Activated naive CD8-positive, alpha-beta T cell treated with anti-CD3 and anti-CD28 coated beads, Interleukin-2, amount 50 U/mL, for 24 hours (primary cell): Measurements from ENCODE around the gene LRMDA.

Experiments used
- ATAC-seq: fragments of 150-1000 bp; cut with Tn5 transposase; one replicate; pipeline ENCODE4 v1.10.0; 2021
- DNase-seq: peaks from one replicate; pipeline ENCODE4 v3.0.0; 2021
- H3K27ac Mint-ChIP-seq: one replicate; pipeline ENCODE4 v1.8.0; 2021; ENCODE audit warnings: mild to moderate bottlenecking, mixed read lengths
- H3K27me3 Mint-ChIP-seq: one replicate; pipeline ENCODE4 v1.8.0; 2021; ENCODE audit warnings: mixed read lengths
- H3K36me3 Mint-ChIP-seq: one replicate; pipeline ENCODE4 v1.8.0; 2021; ENCODE audit warnings: low read depth, mixed read lengths
- H3K4me1 Mint-ChIP-seq: one replicate; pipeline ENCODE4 v1.8.0; 2021; ENCODE audit warnings: mixed read lengths
- H3K4me3 Mint-ChIP-seq: one replicate; pipeline ENCODE4 v1.8.0; 2021; ENCODE audit warnings: mild to moderate bottlenecking, moderate library complexity, mixed read lengths
- H3K9me3 Mint-ChIP-seq: one replicate; pipeline ENCODE4 v1.8.0; 2021; ENCODE audit warnings: mixed read lengths

LRMDA gene

DNA sequence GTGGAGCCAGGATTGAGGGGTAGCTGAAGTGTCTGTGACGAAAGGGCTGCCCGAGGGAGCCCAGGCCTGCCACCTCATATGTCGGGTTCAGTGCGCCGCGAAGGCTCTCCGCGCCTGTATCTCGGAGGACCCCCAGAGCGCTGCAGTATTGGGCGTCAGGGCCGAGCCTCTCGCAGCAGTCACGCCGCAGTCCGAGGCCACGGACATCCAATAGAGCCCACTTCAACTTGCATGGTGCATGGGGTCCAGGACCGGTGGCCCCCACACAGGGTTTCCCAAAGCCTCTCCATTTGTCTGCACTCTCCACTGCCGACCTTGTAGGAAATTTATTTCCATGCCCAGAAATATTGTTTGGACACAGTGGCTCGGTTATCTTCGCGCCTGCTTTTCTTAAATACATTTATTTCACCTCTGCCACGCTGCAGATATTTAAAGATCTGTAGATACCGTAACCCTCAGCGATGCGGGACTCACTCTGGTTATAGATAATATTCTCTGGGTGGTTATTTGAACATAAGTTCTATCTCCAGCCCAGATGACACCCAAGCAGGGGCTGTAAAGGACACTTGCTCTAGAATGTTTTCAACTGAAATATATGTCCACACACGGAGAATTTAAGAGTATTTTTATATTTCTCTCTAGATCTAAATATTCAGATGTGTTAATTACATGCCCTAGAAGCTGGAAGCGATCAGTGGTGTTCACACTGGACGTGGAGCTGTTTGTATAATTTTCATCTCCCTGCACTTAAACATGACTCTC, 24.8 kb upstream of the LRMDA start:
- no peak for ATAC-seq
- Mint-ChIP-seq H3K4me3 (no peak overlapping the region), H3K27me3 (peaks cover 79% of the 10 kb centered on the region)

DNA sequence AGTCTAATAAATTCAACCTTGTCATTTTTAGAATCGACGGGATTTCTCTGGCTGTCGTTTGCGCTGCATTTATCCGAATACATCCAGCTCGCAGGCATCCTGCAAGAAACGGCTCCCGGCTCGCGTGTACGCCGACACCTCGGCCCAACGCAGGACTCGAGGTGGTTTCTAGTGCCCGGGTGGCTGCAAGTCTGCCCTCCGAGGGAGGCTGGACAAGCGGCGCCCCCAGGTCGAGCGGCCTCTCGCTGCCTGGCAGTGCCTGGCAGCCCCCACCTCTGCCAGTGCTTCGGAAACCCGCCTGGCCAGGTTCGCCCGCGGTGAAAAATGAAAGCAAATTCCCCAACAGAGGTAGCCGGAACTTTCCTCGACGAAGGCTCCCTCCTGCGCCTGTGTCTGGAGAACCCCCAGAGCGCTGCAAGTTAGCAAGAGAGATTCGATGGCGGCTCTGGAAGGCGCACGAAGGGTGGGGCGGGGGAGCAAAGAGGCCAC, 24.2 kb upstream of the LRMDA start:
- no peak for DNase-seq
- Mint-ChIP-seq H3K36me3 (no peaks in the 10 kb centered on the region), H3K4me3 (peak overlapping the region; percentile 57), H3K9me3 (no peaks in the 10 kb centered on the region), H3K4me1 (peaks cover 36% of the 10 kb centered on the region), H3K27ac (no peak overlapping the region), H3K27me3 (peaks cover 78% of the 10 kb centered on the region)
- no peak for ATAC-seq

More for the DNA sequence above, 24.8 kb upstream of the LRMDA start:
- no peaks in the 10 kb centered on the region for H3K9me3 Mint-ChIP-seq
- H3K27ac Mint-ChIP-seq: no peak overlapping the region
- no peak for DNase-seq
- H3K4me1 Mint-ChIP-seq: peaks cover 36% of the 10 kb centered on the region
- H3K36me3 Mint-ChIP-seq: no peaks in the 10 kb centered on the region

GRCh38 chr10:75407713-75408508, 23.5 kb upstream of the LRMDA start:
- Mint-ChIP-seq H3K27ac (no peak overlapping the region), H3K36me3 (no peaks in the 10 kb centered on the region), H3K27me3 (peaks cover 74% of the 10 kb centered on the region), H3K4me1 (peaks cover 29% of the 10 kb centered on the region), H3K4me3 (peak overlapping the region; percentile 57), H3K9me3 (no peaks in the 10 kb centered on the region)
- DNase-seq (no peak), ATAC-seq (no peak)

DNA sequence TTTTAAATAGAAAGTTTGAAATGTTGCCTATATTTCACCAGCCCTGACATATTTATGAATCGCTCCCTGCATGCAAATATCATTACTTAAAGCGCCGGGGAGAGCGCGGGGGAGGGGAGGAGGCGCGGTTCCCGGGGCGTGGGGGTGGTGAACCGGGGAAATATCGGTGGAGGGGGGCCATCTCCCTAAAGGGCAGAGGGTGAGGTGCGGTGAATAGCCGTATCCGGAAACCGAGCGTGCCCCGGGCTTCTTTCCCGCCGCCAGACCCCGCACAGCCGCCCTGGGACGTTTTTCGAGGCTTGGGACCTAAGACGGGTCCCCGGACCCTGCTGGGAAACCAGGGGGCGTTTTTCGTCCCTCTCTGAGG, 22.9 kb upstream of the LRMDA start:
- no peak overlapping the region for H3K4me3 Mint-ChIP-seq
- H3K27me3 Mint-ChIP-seq: peaks cover 70% of the 10 kb centered on the region
- no peak for ATAC-seq
- peaks cover 24% of the 10 kb centered on the region for H3K4me1 Mint-ChIP-seq
- no peak for DNase-seq
- H3K9me3 Mint-ChIP-seq: no peaks in the 10 kb centered on the region
- no peaks in the 10 kb centered on the region for H3K36me3 Mint-ChIP-seq
- no peak overlapping the region for H3K27ac Mint-ChIP-seq

GRCh38 chr10:75408911-75409885, 22.2 kb upstream of the LRMDA start:
- Mint-ChIP-seq H3K27ac (no peak overlapping the region), H3K36me3 (no peaks in the 10 kb centered on the region), H3K9me3 (no peaks in the 10 kb centered on the region), H3K4me3 (peak overlapping the region; percentile 53), H3K4me1 (peaks cover 19% of the 10 kb centered on the region), H3K27me3 (peaks cover 66% of the 10 kb centered on the region)
- ATAC-seq (no peak), DNase-seq (peak; percentile 38)

GRCh38 chr10:75410132-75411005, 21.1 kb upstream of the LRMDA start:
- H3K27me3 Mint-ChIP-seq: peaks cover 65% of the 10 kb centered on the region
- H3K27ac Mint-ChIP-seq: no peak overlapping the region
- H3K4me1 Mint-ChIP-seq: peaks cover 19% of the 10 kb centered on the region
- ATAC-seq (no peak), DNase-seq (no peak)
- H3K36me3 Mint-ChIP-seq: no peaks in the 10 kb centered on the region
- peak overlapping the region; percentile 51 for H3K4me3 Mint-ChIP-seq
- no peaks in the 10 kb centered on the region for H3K9me3 Mint-ChIP-seq

GRCh38 chr10:75414527-75414926, 16.9 kb upstream of the LRMDA start:
- Mint-ChIP-seq H3K4me3 (no peak overlapping the region), H3K4me1 (peaks cover 6% of the 10 kb centered on the region), H3K27me3 (peaks cover 47% of the 10 kb centered on the region), H3K9me3 (no peaks in the 10 kb centered on the region), H3K36me3 (no peaks in the 10 kb centered on the region), H3K27ac (no peak overlapping the region)
- ATAC-seq (no peak), DNase-seq (no peak)

- no peaks in the 10 kb centered on the region for H3K36me3 Mint-ChIP-seq
- H3K9me3 Mint-ChIP-seq: no peaks in the 10 kb centered on the region
- DNase-seq (no peak), ATAC-seq (peak; percentile 24)
- no peak overlapping the region for H3K4me3 Mint-ChIP-seq
- H3K4me1 Mint-ChIP-seq: no peaks in the 10 kb centered on the region
- no peak overlapping the region for H3K27ac Mint-ChIP-seq
- H3K27me3 Mint-ChIP-seq: peaks cover 22% of the 10 kb centered on the region
Measured at GRCh38 chr10:75417522-75417927, 13.9 kb upstream of the LRMDA start.

GRCh38 chr10:75418293-75418692, 13.1 kb upstream of the LRMDA start:
- DNase-seq (no peak), ATAC-seq (no peak)
- Mint-ChIP-seq H3K27ac (no peak overlapping the region), H3K27me3 (peaks cover 19% of the 10 kb centered on the region), H3K9me3 (no peaks in the 10 kb centered on the region), H3K4me3 (no peak overlapping the region), H3K36me3 (no peaks in the 10 kb centered on the region), H3K4me1 (no peaks in the 10 kb centered on the region)

- Mint-ChIP-seq H3K27ac (no peak overlapping the region), H3K36me3 (no peaks in the 10 kb centered on the region), H3K4me1 (no peaks in the 10 kb centered on the region), H3K27me3 (peaks cover 19% of the 10 kb centered on the region), H3K4me3 (no peak overlapping the region), H3K9me3 (no peaks in the 10 kb centered on the region)
- ATAC-seq (no peak), DNase-seq (no peak)
Measured at GRCh38 chr10:75418712-75419111, 12.7 kb upstream of the LRMDA start.

- H3K4me3 Mint-ChIP-seq: no peak overlapping the region
- H3K4me1 Mint-ChIP-seq: no peaks in the 10 kb centered on the region
- H3K9me3 Mint-ChIP-seq: no peaks in the 10 kb centered on the region
- H3K27me3 Mint-ChIP-seq: peaks cover 5% of the 10 kb centered on the region
- no peak for ATAC-seq
- DNase-seq: no peak
- H3K27ac Mint-ChIP-seq: no peak overlapping the region
- H3K36me3 Mint-ChIP-seq: no peaks in the 10 kb centered on the region
Measured at GRCh38 chr10:75422913-75423312, 8.5 kb upstream of the LRMDA start.

DNA sequence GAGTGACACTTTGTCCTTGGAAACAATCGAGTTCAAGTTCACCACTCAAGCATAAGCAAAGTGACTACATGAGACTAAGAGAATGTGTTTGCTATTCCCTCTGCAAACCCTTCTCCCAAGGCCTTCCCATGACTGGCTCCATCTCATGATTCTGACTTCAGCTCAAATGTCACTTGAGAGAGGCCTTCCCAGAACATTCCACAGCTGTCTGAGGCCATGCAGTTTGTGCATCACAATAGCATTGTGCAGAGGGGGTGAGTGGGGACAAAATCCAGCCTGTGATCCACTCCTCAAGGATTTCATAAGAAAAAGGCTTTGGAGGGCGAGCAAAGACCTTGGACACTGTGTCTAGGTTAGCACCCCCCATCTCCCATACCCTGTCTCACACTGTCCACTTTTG, 6.9 kb upstream of the LRMDA start:
- ATAC-seq (no peak), DNase-seq (no peak)
- Mint-ChIP-seq H3K4me3 (no peak overlapping the region), H3K4me1 (no peaks in the 10 kb centered on the region), H3K27ac (no peak overlapping the region), H3K27me3 (peaks cover 8% of the 10 kb centered on the region), H3K9me3 (no peaks in the 10 kb centered on the region), H3K36me3 (no peaks in the 10 kb centered on the region)

DNA sequence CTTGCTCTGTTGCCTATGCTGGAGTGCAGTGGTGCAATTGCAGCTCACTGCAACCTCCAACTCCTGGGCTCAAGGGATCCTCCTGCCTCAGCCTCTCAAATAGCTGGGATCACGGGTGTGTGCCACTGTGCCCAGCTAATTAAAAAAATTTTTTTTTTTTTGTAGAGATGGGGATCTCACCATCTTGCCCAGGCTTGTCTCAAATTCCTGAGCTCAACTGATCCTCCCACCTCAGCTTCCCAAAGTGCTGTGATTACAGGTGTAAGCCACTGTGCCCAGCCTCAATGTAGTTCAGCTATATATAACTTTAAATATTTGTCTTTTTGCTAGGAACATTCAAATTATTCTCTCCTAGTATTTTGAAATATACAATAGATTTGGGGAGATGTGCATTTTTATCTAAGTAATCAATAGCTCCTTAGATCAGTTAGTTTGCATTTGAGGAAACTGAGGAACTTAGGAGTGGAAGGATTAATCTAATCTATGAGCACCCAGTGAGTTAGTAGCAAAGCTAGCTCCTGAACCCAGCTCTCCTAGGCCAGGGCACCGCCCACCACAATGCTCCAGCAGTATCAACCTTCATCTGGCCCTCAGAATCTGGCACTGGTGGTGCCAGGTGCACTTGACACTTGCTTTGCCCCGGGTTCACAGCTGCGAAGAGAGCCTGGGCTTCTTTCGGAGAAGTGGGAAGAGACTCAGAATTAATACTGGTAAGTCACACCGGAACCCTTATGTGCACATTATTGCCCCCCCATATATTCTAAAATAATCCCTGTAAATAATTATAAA, 5.9 kb upstream of the LRMDA start:
- Mint-ChIP-seq H3K27me3 (peaks cover 16% of the 10 kb centered on the region), H3K4me3 (no peak overlapping the region), H3K4me1 (no peaks in the 10 kb centered on the region), H3K27ac (no peak overlapping the region), H3K9me3 (no peaks in the 10 kb centered on the region), H3K36me3 (no peaks in the 10 kb centered on the region)
- no peak for DNase-seq
- no peak for ATAC-seq
